ENCODE results near the gene PPIG.

GRCh38 chr2:169579044-169579443, 5.1 kb upstream of the PPIG start:
- no peak for TF ChIP-seq CTCF (IDR thresholded peaks at IDR 0.05)
- TF ChIP-seq POLR2A (IDR thresholded peaks at IDR 0.05), result no peak
